ENCODE results near the gene NR2F2. TPM values are rescaled to one million over a fixed set of nuclear protein-coding genes. Genes with fewer than 3 reads are reported as not detected.
A peak's percentile ranks its signal among the peaks of the same experiment; 100 is the strongest.

NR2F2 gene
- total RNA-seq, 2 donors from 2014 or later: 31.8 to 49.8 TPM

- H3K27me3 ChIP-seq (replicated peaks; ENCODE audit: insufficient read depth): no peaks in the 10 kb centered on the region
- peaks cover 0 to 25% of the 10 kb centered on the region in 2 donors for H3K4me1 ChIP-seq (ENCODE audit: control insufficient read depth in 1 of 2, low read depth in 2 of 2)
- no peaks in the 10 kb centered on the region for H3K9me3 ChIP-seq
- no peaks in the 10 kb centered on the region for H3K36me3 ChIP-seq
- DNase-seq (ENCODE audit: low spot score): no peak
- H3K27ac ChIP-seq: peak overlapping the region in 1 of 2 donors; percentile 27
- H3K4me3 ChIP-seq: no peak overlapping the region
- ATAC-seq (ENCODE audit: insufficient number of reproducible peaks, low FRiP score, low read depth): no peak
- TF ChIP-seq CTCF (IDR thresholded peaks at IDR 0.05): no peak
Measured at GRCh38 chr15:96352604-96353405, 22.3 kb downstream of the NR2F2 start.

GRCh38 chr15:96353416-96353929 lies 23.0 kb downstream of the NR2F2 start:
- ATAC-seq (ENCODE audit: insufficient number of reproducible peaks, low FRiP score, low read depth) (no peak), DNase-seq (ENCODE audit: low spot score) (no peak)
- peaks cover 0 to 31% of the 10 kb centered on the region in 2 donors for H3K4me1 ChIP-seq (ENCODE audit: control insufficient read depth in 1 of 2, low read depth in 2 of 2)
- no peaks in the 10 kb centered on the region for H3K9me3 ChIP-seq
- no peaks in the 10 kb centered on the region for H3K36me3 ChIP-seq
- H3K27ac ChIP-seq: peak overlapping the region in 1 of 2 donors; percentile 85
- no peaks in the 10 kb centered on the region for H3K27me3 ChIP-seq (replicated peaks; ENCODE audit: insufficient read depth)
- TF ChIP-seq CTCF (IDR thresholded peaks at IDR 0.05): no peak
- H3K4me3 ChIP-seq: peak overlapping the region; percentile 82

GRCh38 chr15:96353930-96354730 lies 23.6 kb downstream of the NR2F2 start:
- H3K4me3 ChIP-seq: peak overlapping the region; percentile 82
- H3K36me3 ChIP-seq: no peaks in the 10 kb centered on the region
- DNase-seq (ENCODE audit: low spot score) (no peak), ATAC-seq (ENCODE audit: insufficient number of reproducible peaks, low FRiP score, low read depth) (no peak)
- no peaks in the 10 kb centered on the region for H3K9me3 ChIP-seq
- peak overlapping the region; percentile 75 to 85 for H3K27ac ChIP-seq
- H3K27me3 ChIP-seq (replicated peaks; ENCODE audit: insufficient read depth): no peaks in the 10 kb centered on the region
- TF ChIP-seq CTCF (IDR thresholded peaks at IDR 0.05): no peak
- H3K4me1 ChIP-seq (ENCODE audit: control insufficient read depth in 1 of 2, low read depth in 2 of 2): peaks cover 0 to 32% of the 10 kb centered on the region in 2 donors

- Histone ChIP-seq H3K4me1 (ENCODE audit: control insufficient read depth in 1 of 2, low read depth in 2 of 2) (peaks cover 4 to 36% of the 10 kb centered on the region in 2 donors), H3K4me3 (peak overlapping the region; percentile 82), H3K27ac (peak overlapping the region; percentile 75 to 85), H3K36me3 (no peaks in the 10 kb centered on the region), H3K27me3 (replicated peaks; ENCODE audit: insufficient read depth) (no peaks in the 10 kb centered on the region), H3K9me3 (no peaks in the 10 kb centered on the region)
- peak; percentile 53 for TF ChIP-seq CTCF (IDR thresholded peaks at IDR 0.05)
- DNase-seq (ENCODE audit: low spot score) (no peak), ATAC-seq (ENCODE audit: insufficient number of reproducible peaks, low FRiP score, low read depth) (no peak)
Measured at GRCh38 chr15:96354731-96355567, 24.4 kb downstream of the NR2F2 start.

All from thoracic aorta (tissue), 2 donors.